ENCODE measurements around the gene DMWD.
A peak's percentile ranks its signal among the peaks of the same experiment; 100 is the strongest.
"Not testable (repeated sequence)": the region's sequence is repeated elsewhere in the genome, so short reads cannot be mapped to it uniquely, and the experiment has no call there.

Gene DMWD

GRCh38 chr19:45767881-45768654 is 24.6 kb downstream of the DMWD start:
- DNase-seq: peak; percentile 11 to 76

GRCh38 chr19:45767410-45767880 is 25.2 kb downstream of the DMWD start:
- peak; percentile 15 to 31 for DNase-seq

GRCh38 chr19:45766869-45767346 is 25.7 kb downstream of the DMWD start:
- no peak for DNase-seq

GRCh38 chr19:45766296-45766868 is 26.3 kb downstream of the DMWD start:
- DNase-seq: no peak

GRCh38 chr19:45765702-45766295 is 26.8 kb downstream of the DMWD start:
- DNase-seq: no peak

- no peak for DNase-seq
Measured at GRCh38 chr19:45764945-45765701, 27.5 kb downstream of the DMWD start.

GRCh38 chr19:45764475-45764874 is 28.2 kb downstream of the DMWD start:
- DNase-seq: no peak

- DNase-seq: no peak
Measured at GRCh38 chr19:45763691-45764294, 28.9 kb downstream of the DMWD start.

- no peak for DNase-seq
Measured at GRCh38 chr19:45762870-45763631, 29.6 kb downstream of the DMWD start.

GRCh38 chr19:45761714-45762113 is 30.9 kb downstream of the DMWD start:
- no peak for DNase-seq

- DNase-seq: no peak
Measured at GRCh38 chr19:45758921-45759320, 33.7 kb downstream of the DMWD start.

GRCh38 chr19:45757695-45758094 is 35.0 kb downstream of the DMWD start:
- no peak for DNase-seq

GRCh38 chr19:45754323-45754722 is 38.3 kb downstream of the DMWD start:
- DNase-seq: no peak

GRCh38 chr19:45753548-45753947 is 39.1 kb downstream of the DMWD start:
- no peak for DNase-seq

GRCh38 chr19:45752639-45753038 is 40.0 kb downstream of the DMWD start:
- no peak for DNase-seq

GRCh38 chr19:45751483-45751882 is 41.2 kb downstream of the DMWD start:
- DNase-seq: not testable (repeated sequence)

- no peak for DNase-seq
Measured at GRCh38 chr19:45747513-45747912, 45.1 kb downstream of the DMWD start.

GRCh38 chr19:45746866-45747265 is 45.8 kb downstream of the DMWD start:
- no peak for DNase-seq

- no peak for DNase-seq
Measured at GRCh38 chr19:45745606-45746005, 47.0 kb downstream of the DMWD start.

GRCh38 chr19:45742969-45743368 is 49.7 kb downstream of the DMWD start:
- DNase-seq: no peak

- DNase-seq: no peak
Measured at GRCh38 chr19:45739498-45740439, 52.9 kb downstream of the DMWD start.

All from NCI-H524 (cell line).